Measurements from ENCODE around the gene SLC2A14. TPM values are rescaled to one million over a fixed set of nuclear protein-coding genes. Genes with fewer than 3 reads are reported as not detected.
"Not testable (repeated sequence)": the region's sequence is repeated elsewhere in the genome, so short reads cannot be mapped to it uniquely, and the experiment has no call there.

SLC2A14 gene
- total RNA-seq, 2 donors from 2014 or later = 35.9 to 70.9 TPM

DNA sequence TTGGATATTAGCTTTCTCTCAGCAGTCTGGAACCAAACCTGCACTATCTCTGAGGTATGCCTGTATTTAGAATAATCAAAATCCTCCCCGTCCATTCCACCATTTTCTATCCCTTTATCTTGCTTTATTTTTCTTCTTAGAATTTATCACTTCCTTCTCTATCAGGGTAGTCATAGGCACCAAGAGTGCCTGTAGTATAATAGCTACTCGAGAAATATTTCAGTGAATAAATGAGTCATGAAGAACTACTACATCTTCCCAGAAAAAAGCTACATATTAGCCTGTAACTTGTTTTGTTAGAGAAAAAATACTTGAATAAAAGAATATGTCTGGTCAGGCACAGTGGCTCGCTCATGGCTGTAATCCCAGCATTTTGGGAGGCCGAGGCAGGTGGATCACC, 4.3 kb downstream of the SLC2A14 start:
- Mint-ChIP-seq H3K27me3 (ENCODE audit: insufficient read depth) (peaks cover 7% of the 10 kb centered on the region), H3K27ac (no peak overlapping the region), H3K9me3 (peaks cover under 1% of the 10 kb centered on the region), H3K4me1 (peaks cover 39% of the 10 kb centered on the region), H3K36me3 (ENCODE audit: low read depth) (no peaks in the 10 kb centered on the region), H3K4me3 (no peak overlapping the region)
- H3K27ac ChIP-seq (ENCODE audit: low read depth, low read length) = no peak overlapping the region
- TF ChIP-seq, protein P1, sequence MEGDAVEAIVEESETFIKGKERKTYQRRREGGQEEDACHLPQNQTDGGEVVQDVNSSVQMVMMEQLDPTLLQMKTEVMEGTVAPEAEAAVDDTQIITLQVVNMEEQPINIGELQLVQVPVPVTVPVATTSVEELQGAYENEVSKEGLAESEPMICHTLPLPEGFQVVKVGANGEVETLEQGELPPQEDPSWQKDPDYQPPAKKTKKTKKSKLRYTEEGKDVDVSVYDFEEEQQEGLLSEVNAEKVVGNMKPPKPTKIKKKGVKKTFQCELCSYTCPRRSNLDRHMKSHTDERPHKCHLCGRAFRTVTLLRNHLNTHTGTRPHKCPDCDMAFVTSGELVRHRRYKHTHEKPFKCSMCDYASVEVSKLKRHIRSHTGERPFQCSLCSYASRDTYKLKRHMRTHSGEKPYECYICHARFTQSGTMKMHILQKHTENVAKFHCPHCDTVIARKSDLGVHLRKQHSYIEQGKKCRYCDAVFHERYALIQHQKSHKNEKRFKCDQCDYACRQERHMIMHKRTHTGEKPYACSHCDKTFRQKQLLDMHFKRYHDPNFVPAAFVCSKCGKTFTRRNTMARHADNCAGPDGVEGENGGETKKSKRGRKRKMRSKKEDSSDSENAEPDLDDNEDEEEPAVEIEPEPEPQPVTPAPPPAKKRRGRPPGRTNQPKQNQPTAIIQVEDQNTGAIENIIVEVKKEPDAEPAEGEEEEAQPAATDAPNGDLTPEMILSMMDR (conservative IDR thresholded peaks at IDR 0.05) = no peak
- 89 to 92% methylated on average over 3 of the region's 4 CpGs for WGBS, 2 experiments (ENCODE audit: insufficient coverage in 1 of 2, insufficient read length in 1 of 2)
- H3K9ac ChIP-seq (ENCODE audit: extremely low read depth, low read length, poor library complexity, severe bottlenecking) = no peak overlapping the region
- no peaks in the 10 kb centered on the region for H3K9me3 ChIP-seq (ENCODE audit: control insufficient read depth, low read length)
- H3K36me3 ChIP-seq (ENCODE audit: control insufficient read depth, insufficient read depth, low read length) = no peaks in the 10 kb centered on the region
- H3K4me1 ChIP-seq (ENCODE audit: control insufficient read depth, insufficient read depth, low read length) = peaks cover 5% of the 10 kb centered on the region
- no peaks in the 10 kb centered on the region for H3K27me3 ChIP-seq (ENCODE audit: control insufficient read depth, insufficient read depth, low read length, poor library complexity, severe bottlenecking)
- DNase-seq = no peak
- H3K4me3 ChIP-seq (ENCODE audit: low read length) = no peak overlapping the region

DNA sequence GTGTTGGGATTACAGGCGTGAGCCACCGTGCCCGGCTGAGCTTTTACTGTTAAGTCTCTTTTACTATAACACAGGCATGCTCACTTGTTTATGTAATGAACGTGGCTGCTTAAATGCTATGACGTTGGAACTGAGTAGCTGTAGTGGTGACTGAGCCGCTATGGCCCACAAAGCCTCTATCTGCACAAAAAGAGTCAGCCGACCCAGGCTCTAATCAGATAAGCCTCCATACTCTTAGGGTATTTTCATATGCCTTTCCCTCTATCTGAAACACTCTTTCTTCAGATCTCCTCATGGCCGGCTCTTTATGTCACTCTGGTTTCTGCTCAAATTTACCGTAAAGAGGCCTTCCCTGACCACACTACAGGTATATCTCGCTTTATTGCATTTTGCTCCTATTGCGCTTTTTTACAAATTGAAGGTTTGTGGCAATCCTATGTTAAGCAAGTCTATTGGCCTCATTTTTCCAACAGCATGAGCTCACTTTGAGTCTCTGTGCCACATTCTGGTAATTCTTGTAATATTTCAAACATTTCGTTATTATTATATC, 8.0 kb downstream of the SLC2A14 start:
- DNase-seq = no peak
- Mint-ChIP-seq H3K9me3 (peaks cover 16% of the 10 kb centered on the region), H3K27ac (no peak overlapping the region)

DNA sequence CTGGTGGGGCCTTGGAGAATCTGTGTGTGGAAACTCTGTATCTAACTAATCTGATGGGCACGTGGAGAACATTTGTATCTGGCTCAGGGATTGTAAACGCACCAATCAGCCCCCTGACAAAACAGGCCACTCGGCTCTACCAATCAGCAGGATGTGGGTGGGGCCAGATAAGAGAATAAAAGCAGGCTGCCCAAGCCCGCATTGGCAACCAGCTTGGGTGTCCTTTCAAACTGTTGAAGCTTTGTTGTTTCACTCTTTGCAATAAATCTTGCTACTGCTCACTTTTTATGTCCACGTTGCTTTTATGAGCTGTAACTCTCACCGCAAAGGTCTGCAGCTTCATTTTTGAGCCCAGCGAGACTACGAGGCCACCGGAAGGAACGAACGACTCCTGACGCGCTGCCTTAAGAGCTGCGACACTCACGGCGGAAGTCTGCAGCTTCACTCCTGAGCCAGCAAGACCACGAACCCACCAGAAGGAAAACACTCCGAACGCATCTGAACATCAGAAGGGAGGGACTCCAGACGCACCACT, 9.8 kb downstream of the SLC2A14 start:
- peak; percentile 67 for DNase-seq
- peaks cover 16% of the 10 kb centered on the region for H3K9me3 Mint-ChIP-seq
- H3K4me1 Mint-ChIP-seq = peaks cover 47% of the 10 kb centered on the region
- not testable (repeated sequence) for H3K4me3 ChIP-seq (ENCODE audit: low read length); H3K9ac ChIP-seq (ENCODE audit: extremely low read depth, low read length, poor library complexity, severe bottlenecking); H3K27ac ChIP-seq (ENCODE audit: low read depth, low read length); H3K4me1 ChIP-seq (ENCODE audit: control insufficient read depth, insufficient read depth, low read length); H3K4me3 Mint-ChIP-seq; H3K9me3 ChIP-seq (ENCODE audit: control insufficient read depth, low read length); H3K36me3 Mint-ChIP-seq (ENCODE audit: low read depth); H3K27me3 ChIP-seq (ENCODE audit: control insufficient read depth, insufficient read depth, low read length, poor library complexity, severe bottlenecking); H3K36me3 ChIP-seq (ENCODE audit: control insufficient read depth, insufficient read depth, low read length); H3K27me3 Mint-ChIP-seq (ENCODE audit: insufficient read depth)
- peak overlapping the region; percentile 81 for H3K27ac Mint-ChIP-seq
- WGBS, 2 experiments (ENCODE audit: insufficient coverage in 1 of 2, insufficient read length in 1 of 2) = 90 to 91% methylated on average over 19 to 20 of the region's 20 CpGs

More for the DNA sequence above, 8.0 kb downstream of the SLC2A14 start:
- Mint-ChIP-seq H3K27me3 (ENCODE audit: insufficient read depth) (no peaks in the 10 kb centered on the region), H3K4me1 (peaks cover 43% of the 10 kb centered on the region), H3K36me3 (ENCODE audit: low read depth) (peaks cover 7% of the 10 kb centered on the region), H3K4me3 (no peak overlapping the region)
- 89% methylated on average over 7 to 11 of the region's 12 CpGs for WGBS, 2 experiments (ENCODE audit: insufficient coverage in 1 of 2, insufficient read length in 1 of 2)
- TF ChIP-seq, protein P1 (conservative IDR thresholded peaks at IDR 0.05) = no peak
- no peaks in the 10 kb centered on the region for H3K27me3 ChIP-seq (ENCODE audit: control insufficient read depth, insufficient read depth, low read length, poor library complexity, severe bottlenecking)
- H3K4me1 ChIP-seq (ENCODE audit: control insufficient read depth, insufficient read depth, low read length) = no peaks in the 10 kb centered on the region
- no peaks in the 10 kb centered on the region for H3K36me3 ChIP-seq (ENCODE audit: control insufficient read depth, insufficient read depth, low read length)
- no peak overlapping the region for H3K4me3 ChIP-seq (ENCODE audit: low read length)
- no peaks in the 10 kb centered on the region for H3K9me3 ChIP-seq (ENCODE audit: control insufficient read depth, low read length)
- no peak overlapping the region for H3K9ac ChIP-seq (ENCODE audit: extremely low read depth, low read length, poor library complexity, severe bottlenecking)
- no peak overlapping the region for H3K27ac ChIP-seq (ENCODE audit: low read depth, low read length)

DNA sequence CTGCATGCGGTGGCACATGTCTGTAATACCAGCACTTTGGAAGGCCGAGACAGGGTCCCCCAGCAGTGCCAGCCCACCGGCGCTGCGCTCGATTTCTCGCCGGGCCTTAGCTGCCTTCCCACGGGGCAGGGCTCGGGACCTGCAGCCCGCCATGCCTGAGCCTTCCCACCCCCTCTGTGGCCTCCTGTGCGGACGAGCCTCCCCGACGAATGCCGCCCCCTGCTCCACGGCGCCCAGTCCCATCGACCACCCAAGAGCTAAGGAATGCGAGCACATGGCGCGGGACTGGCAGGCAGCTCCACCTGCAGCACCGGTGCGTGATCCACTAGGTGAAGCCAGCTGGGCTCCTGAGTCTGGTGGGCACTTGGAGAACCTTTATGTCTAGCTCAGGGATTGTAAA, 10.4 kb downstream of the SLC2A14 start:
- Mint-ChIP-seq H3K4me1 (peaks cover 47% of the 10 kb centered on the region), H3K36me3 (ENCODE audit: low read depth) (peaks cover 11% of the 10 kb centered on the region), H3K27ac (peak overlapping the region; percentile 81), H3K9me3 (peaks cover 19% of the 10 kb centered on the region)
- H3K9ac ChIP-seq (ENCODE audit: extremely low read depth, low read length, poor library complexity, severe bottlenecking); H3K27ac ChIP-seq (ENCODE audit: low read depth, low read length); H3K9me3 ChIP-seq (ENCODE audit: control insufficient read depth, low read length); H3K27me3 Mint-ChIP-seq (ENCODE audit: insufficient read depth); H3K36me3 ChIP-seq (ENCODE audit: control insufficient read depth, insufficient read depth, low read length); H3K4me3 Mint-ChIP-seq; H3K27me3 ChIP-seq (ENCODE audit: control insufficient read depth, insufficient read depth, low read length, poor library complexity, severe bottlenecking); H3K4me3 ChIP-seq (ENCODE audit: low read length); H3K4me1 ChIP-seq (ENCODE audit: control insufficient read depth, insufficient read depth, low read length): not testable (repeated sequence)
- 94 to 97% methylated on average over 10 to 24 of the region's 24 CpGs for WGBS, 2 experiments (ENCODE audit: insufficient coverage in 1 of 2, insufficient read length in 1 of 2)
- peak; percentile 55 for DNase-seq
